D341Med (cell line): Measurements from ENCODE around the gene PARD3.

ENCODE experiments used
- DNase-seq: peaks from one replicate; pipeline ENCODE4 v3.0.0; 2012; ENCODE audit warnings: low spot score

Gene PARD3

GRCh38 chr10:34537629-34538231 lies 277.4 kb downstream of the PARD3 start:
- no peak for DNase-seq

GRCh38 chr10:34535872-34536271 lies 279.2 kb downstream of the PARD3 start:
- no peak for DNase-seq

GRCh38 chr10:34530778-34531177 lies 284.3 kb downstream of the PARD3 start:
- DNase-seq: no peak

DNA sequence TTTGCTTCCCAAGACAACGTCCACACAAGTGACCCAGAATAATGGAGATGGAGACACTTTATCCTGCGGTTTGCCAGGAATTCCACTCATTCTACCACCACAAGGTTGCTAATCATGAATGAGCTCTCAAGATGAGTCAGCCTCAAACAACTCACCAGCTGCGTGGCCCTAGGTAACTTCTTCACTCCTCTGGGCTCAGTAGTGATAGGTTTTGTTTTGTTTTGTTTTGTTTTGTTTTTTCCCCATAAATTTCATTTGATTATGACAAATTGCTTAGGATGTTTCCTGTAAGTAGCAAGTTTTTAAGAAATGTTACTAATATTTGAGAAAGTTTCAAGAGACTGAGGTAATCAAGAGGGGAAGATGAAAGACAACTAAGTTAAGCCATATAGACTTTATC lies 286.8 kb downstream of the PARD3 start:
- DNase-seq: no peak

DNA sequence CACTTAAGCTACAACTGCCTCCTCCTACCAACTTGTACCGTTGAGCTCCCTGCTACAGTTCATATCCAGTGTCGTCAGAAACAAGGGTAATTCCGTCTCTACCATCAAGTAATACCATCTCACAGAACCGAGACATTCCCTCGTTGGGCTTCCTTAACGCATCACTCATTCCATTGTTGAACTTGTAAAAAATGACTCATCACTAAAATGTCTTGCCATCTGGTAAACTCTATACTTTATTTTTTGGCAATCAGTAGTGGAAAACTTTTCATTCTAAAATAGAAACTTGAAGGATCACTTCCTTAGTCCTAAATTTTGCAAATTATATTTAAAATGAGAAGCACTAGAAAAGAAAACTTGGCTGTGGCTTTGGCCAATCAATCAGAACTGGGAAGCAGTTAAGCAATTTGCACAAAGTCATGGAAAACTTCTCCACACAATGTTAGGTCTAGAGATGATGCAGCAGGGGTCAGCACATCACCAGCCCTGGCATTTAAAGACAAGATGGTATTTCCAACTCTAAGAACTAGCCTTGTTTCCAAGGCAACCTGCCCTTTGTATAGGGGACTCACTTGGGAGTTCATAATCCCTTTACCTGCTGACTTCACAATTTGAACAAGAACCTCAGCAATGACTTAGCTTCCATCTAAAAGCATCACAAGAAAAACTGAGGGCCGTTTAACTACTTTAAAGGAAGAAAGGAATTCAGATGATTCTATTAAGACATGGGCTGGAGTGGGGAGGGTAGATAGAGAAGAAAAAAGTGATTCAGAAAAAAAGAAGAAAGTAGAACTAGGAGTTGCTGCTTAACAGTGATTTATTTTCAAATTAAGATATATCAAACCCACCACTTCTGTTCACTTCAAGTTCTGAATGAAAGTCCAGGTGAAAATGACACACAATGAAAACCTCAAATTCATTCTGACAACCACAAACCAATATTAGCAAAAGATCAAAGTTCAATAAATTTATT lies 288.1 kb downstream of the PARD3 start:
- no peak for DNase-seq

DNA sequence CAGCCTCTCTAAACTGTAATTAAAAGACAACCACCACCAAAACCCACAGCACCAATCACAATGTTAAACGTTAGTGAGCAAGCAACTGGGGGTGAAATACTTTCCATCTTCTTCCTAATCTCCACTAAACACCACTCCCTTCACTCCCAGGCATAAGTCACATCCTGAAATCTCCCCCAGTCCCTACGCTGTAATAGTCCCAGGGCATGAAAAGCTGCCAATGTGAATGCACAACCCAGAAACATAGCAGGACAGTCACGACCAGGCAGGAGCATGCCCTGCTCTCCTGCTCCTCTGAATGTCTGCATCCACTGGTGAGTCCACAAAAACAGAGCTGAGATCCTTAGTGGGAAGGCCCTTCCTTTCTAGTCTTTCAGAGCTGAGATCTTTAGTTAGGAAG lies 288.9 kb downstream of the PARD3 start:
- DNase-seq: no peak

GRCh38 chr10:34524369-34525091 lies 290.6 kb downstream of the PARD3 start:
- DNase-seq: no peak

- no peak for DNase-seq
Measured at GRCh38 chr10:34523017-34523767, 291.9 kb downstream of the PARD3 start.

- no peak for DNase-seq
Measured at GRCh38 chr10:34522546-34522945, 292.6 kb downstream of the PARD3 start.

DNA sequence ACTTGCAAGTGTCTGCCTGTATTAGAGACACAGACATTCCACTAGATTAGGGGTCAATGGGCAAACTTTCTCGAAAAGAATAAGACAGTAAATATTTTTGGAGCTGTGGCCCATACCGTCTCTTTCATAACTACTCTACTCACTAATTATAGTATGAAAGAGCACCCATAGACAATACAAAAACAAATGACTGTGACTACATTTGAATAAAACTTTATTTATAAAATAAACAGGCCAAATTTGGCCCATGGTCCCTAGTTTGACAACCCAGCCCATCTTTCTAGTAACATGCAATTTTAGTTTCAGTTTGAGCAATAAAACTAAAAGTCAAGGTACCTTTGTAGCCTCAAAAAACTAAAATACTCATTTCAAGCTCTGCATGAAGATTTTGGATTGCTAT lies 294.6 kb downstream of the PARD3 start:
- DNase-seq: no peak

- DNase-seq: no peak
Measured at GRCh38 chr10:34520084-34520483, 295.0 kb downstream of the PARD3 start.

DNA sequence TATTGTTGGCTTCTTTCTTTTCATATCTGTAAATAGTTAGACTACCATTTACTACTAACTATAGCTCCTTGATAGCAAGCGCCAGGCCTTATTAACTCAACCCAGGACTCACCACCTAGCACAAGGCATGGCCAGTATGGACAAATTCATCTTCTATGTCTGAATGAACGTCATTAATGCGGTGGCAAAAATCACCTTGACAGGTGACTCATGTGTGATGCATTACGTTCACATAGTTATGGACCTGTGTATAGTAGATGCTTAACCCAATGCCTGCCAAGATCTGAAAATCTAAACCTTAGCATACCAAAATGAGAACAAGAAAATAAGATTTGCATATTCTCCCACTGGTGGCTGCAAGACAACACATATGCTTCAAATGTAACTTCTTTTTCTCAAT lies 300.8 kb downstream of the PARD3 start:
- no peak for DNase-seq

DNA sequence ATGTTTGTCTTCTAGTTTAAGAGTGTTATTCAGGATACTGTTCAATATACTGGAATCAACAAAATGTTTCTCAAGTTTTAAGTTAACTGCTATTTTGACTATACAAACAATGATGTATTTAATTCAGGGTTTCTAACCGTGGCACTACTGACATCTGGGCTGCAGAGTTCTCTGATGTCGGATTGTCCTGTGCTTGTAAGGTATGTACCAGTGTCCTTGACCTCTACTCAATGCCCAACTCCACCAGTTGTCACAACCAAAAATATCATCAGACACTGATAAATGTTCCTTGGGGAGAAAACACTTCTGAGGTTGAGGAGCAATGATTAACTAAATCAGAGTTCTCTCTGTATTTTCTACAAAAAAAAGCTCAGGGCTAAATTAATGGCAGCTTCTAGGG lies 301.5 kb downstream of the PARD3 start:
- no peak for DNase-seq

DNA sequence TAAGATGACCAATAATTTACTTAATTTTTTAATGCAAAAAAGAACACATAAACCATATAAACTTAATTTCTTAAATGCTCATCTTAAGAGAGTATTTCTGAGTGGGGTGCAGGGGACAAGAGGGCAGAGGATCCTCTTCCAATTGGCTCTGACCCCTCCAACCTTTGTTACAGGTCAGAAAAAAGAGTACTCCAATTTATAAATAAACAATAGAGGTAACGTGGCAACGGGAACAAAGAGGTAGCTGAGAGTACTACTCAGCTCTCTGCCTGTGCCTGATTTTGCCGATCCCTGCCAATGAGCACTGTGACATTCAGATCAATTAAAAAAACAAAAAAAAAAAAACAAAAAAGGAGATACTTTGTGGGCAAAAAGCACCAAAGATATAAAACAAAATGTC lies 307.9 kb downstream of the PARD3 start:
- DNase-seq: no peak

GRCh38 chr10:34506786-34507185 lies 308.3 kb downstream of the PARD3 start:
- no peak for DNase-seq

- DNase-seq: no peak
Measured at GRCh38 chr10:34505338-34505737, 309.8 kb downstream of the PARD3 start.

DNA sequence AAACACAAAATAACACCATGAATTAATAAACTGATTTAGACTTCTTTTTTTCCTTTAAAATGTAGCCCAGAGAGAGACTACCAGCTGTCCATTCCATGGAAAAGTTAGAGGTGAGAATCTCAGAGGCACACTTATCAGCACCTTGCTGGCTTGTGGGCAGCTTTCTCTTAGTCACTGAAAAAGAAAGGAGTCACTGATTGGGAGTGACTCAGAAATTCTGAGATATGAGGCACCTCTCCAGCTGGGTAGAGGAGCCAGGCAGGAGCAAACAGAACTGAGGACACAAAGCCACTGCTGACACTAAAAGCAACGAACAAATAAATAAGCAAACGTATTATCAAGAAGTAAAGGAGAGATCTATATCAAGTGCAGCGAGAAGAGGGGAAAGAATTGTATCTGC lies 310.6 kb downstream of the PARD3 start:
- DNase-seq: no peak

DNA sequence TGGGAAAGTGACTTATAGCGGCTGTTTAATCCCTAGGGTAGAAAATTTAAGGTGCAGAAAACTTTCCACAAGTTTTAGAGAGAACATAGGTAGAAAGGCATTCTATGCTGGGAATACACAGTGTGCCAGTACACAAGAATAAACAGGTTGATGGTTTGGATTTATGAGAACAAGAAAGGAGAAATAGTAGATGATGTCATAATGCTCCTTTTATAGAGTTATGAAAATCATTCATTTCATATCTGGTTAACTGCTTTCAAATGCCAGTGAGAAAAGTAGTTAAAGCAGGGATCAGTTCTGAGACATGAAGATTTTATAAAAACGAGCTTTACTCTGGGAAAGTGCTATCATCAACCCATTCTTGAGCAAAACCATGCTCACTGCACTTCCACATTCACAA lies 311.4 kb downstream of the PARD3 start:
- no peak for DNase-seq

DNA sequence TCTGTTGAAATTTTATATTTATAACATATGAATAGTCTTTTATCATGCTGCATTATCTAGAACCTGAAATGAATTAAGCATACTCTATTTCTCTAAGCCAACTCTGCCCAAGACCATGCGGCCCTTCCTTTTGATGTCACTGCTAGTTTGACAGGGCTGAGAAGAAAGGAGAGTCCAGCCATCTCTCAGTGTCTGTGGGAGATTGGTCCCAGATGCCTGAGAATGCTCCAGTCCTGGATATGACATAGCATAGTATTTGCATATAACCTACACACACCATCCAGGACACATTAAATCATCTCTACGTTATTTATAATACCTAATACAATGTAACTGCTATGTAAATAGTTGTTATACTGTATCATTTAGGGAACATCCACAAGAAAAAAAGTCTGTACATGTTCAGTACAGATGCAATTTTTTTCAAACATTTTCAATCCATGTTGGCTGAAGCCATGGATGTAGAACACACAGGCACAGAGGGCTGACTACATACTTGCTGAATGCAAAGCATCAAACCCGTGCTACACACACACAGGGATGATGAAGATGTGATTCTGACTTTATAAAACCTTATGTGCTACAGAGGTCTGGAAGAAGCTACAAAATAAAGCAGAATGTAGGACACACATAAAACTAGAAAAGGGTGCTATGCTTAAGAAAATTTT lies 315.4 kb downstream of the PARD3 start:
- DNase-seq: no peak

DNA sequence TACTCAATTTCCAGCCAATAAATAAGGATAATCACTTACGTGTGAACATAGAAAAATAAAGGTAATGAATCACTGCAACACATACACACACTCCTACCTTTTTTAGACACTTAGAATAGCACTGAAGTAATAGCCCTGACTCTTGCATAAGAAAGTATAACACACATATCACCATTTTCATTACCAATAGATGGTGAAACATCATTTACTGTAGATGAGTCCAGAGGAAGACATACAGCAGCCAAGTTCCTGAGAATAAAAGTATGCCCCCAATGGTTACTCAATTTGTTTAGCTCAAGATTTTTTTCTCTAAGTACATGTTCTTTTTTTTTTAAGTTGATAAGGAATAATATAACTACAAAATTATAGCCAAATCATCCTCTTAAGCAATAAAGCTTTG lies 316.3 kb downstream of the PARD3 start:
- DNase-seq: no peak

- DNase-seq: no peak
Measured at GRCh38 chr10:34495938-34496337, 319.2 kb downstream of the PARD3 start.

DNA sequence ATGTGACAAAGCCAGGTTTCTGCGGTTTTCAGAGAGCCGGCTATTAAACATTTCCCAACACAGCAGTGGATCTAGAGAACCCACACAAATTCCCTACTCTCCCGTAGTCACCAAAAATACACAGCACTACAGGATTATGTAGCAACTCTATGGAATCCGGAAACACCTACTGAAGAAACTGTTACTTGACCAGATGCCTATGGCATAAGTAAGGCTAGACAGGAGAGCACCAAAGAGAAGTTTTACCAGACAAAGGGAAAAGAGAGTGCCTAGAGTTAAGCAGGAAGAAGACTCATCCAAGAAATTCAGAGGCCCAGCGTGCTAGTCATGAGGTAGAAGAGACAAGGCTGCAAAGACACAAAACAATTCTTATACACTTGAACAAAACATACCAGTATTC lies 321.1 kb downstream of the PARD3 start:
- DNase-seq: no peak
